Adrenal gland (tissue), 5 donors: ENCODE measurements around the gene ROR1.

Experiments
- POLR2A ChIP-seq, 2 donors: fragments of 450-650 bp; IDR thresholded peaks; one replicate each; pipeline ENCODE4 v1.6.1; 2017; ENCODE audit warnings: antibody characterized with exemption in 2 of 2, mild to moderate bottlenecking in 2 of 2, moderate library complexity in 1 of 2
- TF ChIP-seq, protein P1 (sequence below), 6 experiments: fragments of 450-650 bp in 4 of 6; fragments of 200-600 bp in 2 of 6; sonication (generic) in 1 of 6; IDR thresholded peaks; 1 replicate in 5 of 6; 2 replicates in 1 of 6; pipeline versions ENCODE4 v1.5.1 to v1.8.0; 2016 to 2021; ENCODE audit warnings: antibody characterized with exemption in 6 of 6, mild to moderate bottlenecking in 2 of 6, moderate library complexity in 1 of 6
- donor health status: DM: no; HTN: no; CAD: no.

GRCh38 chr1:64030411-64030810 is 256.6 kb downstream of the ROR1 start:
- TF ChIP-seq, protein P1, sequence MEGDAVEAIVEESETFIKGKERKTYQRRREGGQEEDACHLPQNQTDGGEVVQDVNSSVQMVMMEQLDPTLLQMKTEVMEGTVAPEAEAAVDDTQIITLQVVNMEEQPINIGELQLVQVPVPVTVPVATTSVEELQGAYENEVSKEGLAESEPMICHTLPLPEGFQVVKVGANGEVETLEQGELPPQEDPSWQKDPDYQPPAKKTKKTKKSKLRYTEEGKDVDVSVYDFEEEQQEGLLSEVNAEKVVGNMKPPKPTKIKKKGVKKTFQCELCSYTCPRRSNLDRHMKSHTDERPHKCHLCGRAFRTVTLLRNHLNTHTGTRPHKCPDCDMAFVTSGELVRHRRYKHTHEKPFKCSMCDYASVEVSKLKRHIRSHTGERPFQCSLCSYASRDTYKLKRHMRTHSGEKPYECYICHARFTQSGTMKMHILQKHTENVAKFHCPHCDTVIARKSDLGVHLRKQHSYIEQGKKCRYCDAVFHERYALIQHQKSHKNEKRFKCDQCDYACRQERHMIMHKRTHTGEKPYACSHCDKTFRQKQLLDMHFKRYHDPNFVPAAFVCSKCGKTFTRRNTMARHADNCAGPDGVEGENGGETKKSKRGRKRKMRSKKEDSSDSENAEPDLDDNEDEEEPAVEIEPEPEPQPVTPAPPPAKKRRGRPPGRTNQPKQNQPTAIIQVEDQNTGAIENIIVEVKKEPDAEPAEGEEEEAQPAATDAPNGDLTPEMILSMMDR (IDR thresholded peaks at IDR 0.05), result no peak
- TF ChIP-seq POLR2A (IDR thresholded peaks at IDR 0.05), result no peak
